Activated naive CD4-positive, alpha-beta T cell treated with Interleukin-2 at 50 U/mL for 16 hours (primary cell): ENCODE results near the gene CNNM3.
"Not testable (repeated sequence)": the region's sequence is repeated elsewhere in the genome, so short reads cannot be mapped to it uniquely, and the experiment has no call there.

ENCODE experiments used
- DNase-seq: peaks from one replicate; pipeline ENCODE4 v3.0.0-alpha.2; 2020

Gene CNNM3

GRCh38 chr2:96816127-96816835 lies at the start of gene CNNM3:
TSS of gene CNNM3 (plus strand) at chr2:96816268. CDS start at chr2:96816278, 10 bp downstream.
- peak; percentile 97 for DNase-seq

- no peak for DNase-seq
These were observed 48.8 kb upstream of the CNNM3 start for GRCh38 chr2:96767135-96767871.

GRCh38 chr2:96768083-96768561 lies 47.9 kb upstream of the CNNM3 start:
- DNase-seq: no peak

GRCh38 chr2:96769814-96770213 lies 46.3 kb upstream of the CNNM3 start:
- no peak for DNase-seq

- no peak for DNase-seq
These were observed 45.4 kb upstream of the CNNM3 start for GRCh38 chr2:96770442-96771202.

GRCh38 chr2:96771796-96772618 lies 44.1 kb upstream of the CNNM3 start:
- no peak for DNase-seq

- peak; percentile 57 for DNase-seq
These were observed 43.0 kb upstream of the CNNM3 start for GRCh38 chr2:96772903-96773671.

- DNase-seq: peak; percentile 44
These were observed 42.1 kb upstream of the CNNM3 start for GRCh38 chr2:96773922-96774321.

- DNase-seq: no peak
These were observed 40.9 kb upstream of the CNNM3 start for GRCh38 chr2:96775160-96775559.

GRCh38 chr2:96783388-96783787 lies 32.7 kb upstream of the CNNM3 start:
- DNase-seq: no peak

GRCh38 chr2:96787411-96787810 lies 28.7 kb upstream of the CNNM3 start:
- DNase-seq: no peak

- no peak for DNase-seq
These were observed 27.4 kb upstream of the CNNM3 start for GRCh38 chr2:96788442-96789244.

GRCh38 chr2:96789245-96789617 lies 26.8 kb upstream of the CNNM3 start:
- no peak for DNase-seq

- no peak for DNase-seq
These were observed 23.0 kb upstream of the CNNM3 start for GRCh38 chr2:96792772-96793749.

- DNase-seq: no peak
These were observed 21.0 kb upstream of the CNNM3 start for GRCh38 chr2:96795076-96795475.

- not testable (repeated sequence) for DNase-seq
These were observed 19.6 kb upstream of the CNNM3 start for GRCh38 chr2:96796497-96796896.

- DNase-seq: no peak
These were observed 18.9 kb upstream of the CNNM3 start for GRCh38 chr2:96797066-96797625.

GRCh38 chr2:96798733-96799622 lies 17.1 kb upstream of the CNNM3 start:
- DNase-seq: no peak
